Trophoblast cell (in vitro differentiated cells and primary cell): Measurements from ENCODE around the gene STK33. TPM values are rescaled to one million over a fixed set of nuclear protein-coding genes. Genes with fewer than 3 reads are reported as not detected.

ENCODE experiments used
- DNase-seq, 2 donors: peaks; one replicate each; pipeline ENCODE4 v3.0.0-alpha.2; 2016
- H2AFZ ChIP-seq: 2 replicates; pipeline ENCODE4 v1.6.1; 2013; ENCODE audit warnings: low read length, moderate library complexity, mild to moderate bottlenecking; ENCODE audit not compliant: insufficient read depth, poor library complexity
- H2AK5ac ChIP-seq: 2 replicates; pipeline ENCODE4 v1.6.1; 2013; ENCODE audit warnings: mild to moderate bottlenecking, low read length
- H2BK120ac ChIP-seq: 2 replicates; pipeline ENCODE4 v1.6.1; 2013; ENCODE audit warnings: low read length, mild to moderate bottlenecking, moderate library complexity; ENCODE audit not compliant: insufficient read depth, poor library complexity
- H2BK12ac ChIP-seq: 2 replicates; pipeline ENCODE4 v1.6.1; 2013; ENCODE audit warnings: mild to moderate bottlenecking, low read length, moderate library complexity
- H2BK5ac ChIP-seq: 2 replicates; pipeline ENCODE4 v1.6.1; 2013; ENCODE audit warnings: low read length, low read depth, moderate library complexity, mild to moderate bottlenecking; ENCODE audit not compliant: poor library complexity
- H3K14ac ChIP-seq: 2 replicates; pipeline ENCODE4 v1.6.1; 2013; ENCODE audit warnings: mild to moderate bottlenecking, low read length
- H3K18ac ChIP-seq: 2 replicates; pipeline ENCODE4 v1.6.1; 2013; ENCODE audit warnings: mild to moderate bottlenecking, low read length
- H3K23ac ChIP-seq: 2 replicates; pipeline ENCODE4 v1.6.1; 2013; ENCODE audit warnings: low read length
- H3K27ac ChIP-seq: 2 replicates; pipeline ENCODE4 v1.5.1; 2013; ENCODE audit warnings: low read depth, mild to moderate bottlenecking, inconsistent platforms, low read length, moderate library complexity
- H3K27me3 ChIP-seq: 2 replicates; pipeline ENCODE4 v1.6.1; 2013; ENCODE audit warnings: inconsistent platforms, mild to moderate bottlenecking, low read length, moderate library complexity; ENCODE audit not compliant: insufficient read depth
- H3K36me3 ChIP-seq, 2 experiments: 1 replicate in 1 of 2; 2 replicates in 1 of 2; pipeline ENCODE4 v1.6.1; 2013; ENCODE audit warnings: low read length in 2 of 2, mild to moderate bottlenecking in 2 of 2, moderate library complexity in 1 of 2; ENCODE audit not compliant: insufficient read depth in 2 of 2, control insufficient read depth in 1 of 2
- H3K4ac ChIP-seq: 2 replicates; pipeline ENCODE4 v1.6.1; 2013; ENCODE audit warnings: low read depth, mild to moderate bottlenecking, low read length, moderate library complexity
- H3K4me1 ChIP-seq, 2 experiments: 1 replicate in 1 of 2; 2 replicates in 1 of 2; pipeline ENCODE4 v1.6.1; 2013; ENCODE audit warnings: low read length in 2 of 2, mild to moderate bottlenecking in 2 of 2, moderate library complexity in 1 of 2; ENCODE audit not compliant: insufficient read depth in 2 of 2, control insufficient read depth in 1 of 2
- H3K4me2 ChIP-seq: 2 replicates; pipeline ENCODE4 v1.6.1; 2013; ENCODE audit warnings: inconsistent platforms, mild to moderate bottlenecking, low read length, moderate library complexity
- H3K4me3 ChIP-seq: 2 replicates; pipeline ENCODE4 v1.5.1; 2013; ENCODE audit warnings: mild to moderate bottlenecking, low read depth, low read length, inconsistent platforms
- H3K79me1 ChIP-seq: one replicate; pipeline ENCODE4 v1.6.1; 2013; ENCODE audit warnings: low read length
- H3K79me2 ChIP-seq: 2 replicates; pipeline ENCODE4 v1.6.1; 2013; ENCODE audit warnings: low read length, mild to moderate bottlenecking; ENCODE audit not compliant: control insufficient read depth, insufficient read depth, poor library complexity
- H3K9ac ChIP-seq: 2 replicates; pipeline ENCODE4 v1.6.1; 2013; ENCODE audit warnings: mild to moderate bottlenecking, low read length
- H3K9me3 ChIP-seq: 2 replicates; pipeline ENCODE4 v1.6.1; 2013; ENCODE audit warnings: low read depth, mild to moderate bottlenecking, control low read depth, inconsistent platforms, low read length; ENCODE audit not compliant: insufficient read depth
- H4K12ac ChIP-seq: 2 replicates; pipeline ENCODE4 v1.6.1; 2013; ENCODE audit warnings: low read depth, mild to moderate bottlenecking, low read length, moderate library complexity
- H4K8ac ChIP-seq: 2 replicates; pipeline ENCODE4 v1.6.1; 2013; ENCODE audit warnings: low read depth, mild to moderate bottlenecking, low read length, moderate library complexity
- H4K91ac ChIP-seq: one replicate; pipeline ENCODE4 v1.6.1; 2013; ENCODE audit warnings: low read depth, mild to moderate bottlenecking, low read length, moderate library complexity
- WGBS: extraction: QIAGEN DNeasy Blood & Tissue Kit; methylation state at CpG from one replicate; pipeline ENCODE4 v1.1.7; 2013; ENCODE audit warnings: missing lambda C conversion rate; ENCODE audit not compliant: insufficient read length, insufficient coverage; ENCODE audit errors: extremely low coverage; 5-methylcytosine and 5-hydroxymethylcytosine counted together
- polyA plus RNA-seq: library from polyadenylated mRNA; stranded (reverse); fragments of 200-250 nt; gene quantifications from 2 replicates; pipeline ENCODE4 v1.2.3, GENCODE V29; 2013

The STK33 gene
- 0.39 and 0.48 TPM in 2 replicates for polyA plus RNA-seq

DNA sequence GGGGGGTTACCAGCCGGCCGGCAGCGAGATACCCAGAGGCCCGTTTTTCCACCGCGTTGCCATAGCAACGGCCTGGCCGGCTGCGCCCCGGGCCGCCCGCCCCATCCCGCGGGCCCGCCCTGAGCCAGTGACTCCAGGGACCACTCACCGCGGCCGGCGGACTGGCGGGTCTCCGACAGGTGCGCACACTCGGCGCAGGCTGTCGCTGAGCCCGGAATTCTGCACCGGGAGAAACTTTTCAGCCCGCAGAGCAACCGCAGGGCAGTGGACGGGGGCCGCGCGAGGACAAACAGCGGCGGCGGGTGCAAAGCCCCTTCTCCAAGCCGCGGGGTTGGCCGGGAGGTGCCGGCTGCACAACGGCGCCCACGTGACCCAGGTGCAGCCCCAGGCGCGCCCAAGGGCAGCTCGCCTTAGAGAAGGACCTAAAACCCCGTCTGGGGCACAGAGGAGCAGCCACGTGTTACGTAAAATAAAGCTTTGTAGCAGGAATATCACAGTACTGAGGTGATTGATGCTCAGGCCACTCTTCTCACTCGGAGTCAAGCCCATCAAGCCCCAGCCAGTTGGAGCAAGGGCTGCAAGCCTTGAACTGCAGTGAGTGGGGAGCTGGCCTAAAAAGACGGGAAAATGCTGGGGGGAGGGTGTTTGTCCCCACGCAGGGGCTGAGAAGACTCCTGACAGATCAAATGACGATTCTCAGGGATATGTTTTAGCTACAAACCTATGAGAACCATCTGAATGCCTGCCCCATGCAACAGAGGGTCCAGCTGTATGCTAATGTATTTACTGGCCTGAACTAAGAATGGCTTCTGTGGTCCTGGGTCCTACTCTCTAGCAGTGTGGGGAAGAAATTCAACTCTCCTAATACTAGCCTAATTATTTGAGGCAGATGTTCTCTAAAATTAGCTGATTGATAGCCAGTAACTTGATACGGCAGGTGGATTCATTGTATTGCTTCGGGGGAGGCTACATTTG lies at the start of gene STK33:
STK33 (minus strand) TSS at position 294 of the 975 bp plus-strand sequence. CDS start 119,323 bp downstream, outside the sequence.
- no CpG with 5 or more reads among the region's 55 CpGs for WGBS
- no peaks in the 10 kb centered on the region for H3K36me3 ChIP-seq
- H3K4me2 ChIP-seq: peak within 1 kb of the TSS; percentile 79
- H3K9me3 ChIP-seq: no peaks in the 10 kb centered on the region
- no peak within 1 kb of the TSS for H2AK5ac ChIP-seq
- no peak within 1 kb of the TSS for H4K12ac ChIP-seq
- peaks cover 5 to 9% of the 10 kb centered on the region in 2 experiments for H3K4me1 ChIP-seq
- H2AFZ ChIP-seq: no peak within 1 kb of the TSS
- H3K79me2 ChIP-seq: no peaks in the 10 kb centered on the region
- no peak within 1 kb of the TSS for H2BK5ac ChIP-seq
- no peak within 1 kb of the TSS for H3K18ac ChIP-seq
- DNase-seq: peak; percentile 13 to 41
- H3K23ac ChIP-seq: no peak within 1 kb of the TSS
- H4K8ac ChIP-seq: no peak within 1 kb of the TSS
- no peak within 1 kb of the TSS for H2BK12ac ChIP-seq
- no peak within 1 kb of the TSS for H2BK120ac ChIP-seq
- H3K4ac ChIP-seq: no peak within 1 kb of the TSS
- H3K79me1 ChIP-seq: no peaks in the 10 kb centered on the region
- H4K91ac ChIP-seq: no peak within 1 kb of the TSS
- H3K4me3 ChIP-seq: peak within 1 kb of the TSS; percentile 66
- no peak within 1 kb of the TSS for H3K27ac ChIP-seq
- H3K27me3 ChIP-seq: peaks cover 16% of the 10 kb centered on the region
- H3K14ac ChIP-seq: no peak within 1 kb of the TSS
- no peak within 1 kb of the TSS for H3K9ac ChIP-seq

DNA sequence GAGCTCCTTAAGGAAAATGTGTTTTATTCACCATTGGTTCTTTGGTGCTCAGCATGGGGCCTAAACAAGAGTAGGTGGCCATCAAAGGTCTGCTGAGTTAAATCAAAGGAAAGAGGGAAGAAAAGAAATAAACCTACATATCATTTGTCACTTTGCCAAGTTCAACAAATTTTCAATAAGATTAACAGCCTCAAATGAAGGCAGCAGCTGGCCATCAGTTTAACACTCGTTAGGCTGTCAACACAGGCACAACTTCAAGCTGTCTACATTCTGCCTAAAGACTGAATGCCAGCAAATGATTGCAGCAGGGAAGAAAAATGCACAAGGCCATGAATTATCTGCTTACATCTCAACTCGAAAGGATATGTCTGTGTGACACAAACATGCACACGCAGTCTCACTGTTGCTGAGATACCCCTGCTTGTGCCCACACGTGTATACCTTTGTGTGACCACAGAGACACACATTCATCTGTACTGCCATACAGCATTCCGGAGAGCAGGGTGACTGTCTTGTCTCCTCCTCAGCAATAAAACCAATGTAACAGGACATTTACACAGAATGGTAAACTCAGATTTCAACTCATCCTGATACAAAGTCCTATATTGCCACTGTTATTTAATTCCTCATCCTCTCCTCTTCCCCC lies 48.3 kb upstream of the STK33 start:
- Histone ChIP-seq H2BK5ac (no peak overlapping the region), H3K9ac (no peak overlapping the region), H4K12ac (no peak overlapping the region), H3K27me3 (no peaks in the 10 kb centered on the region), H3K18ac (no peak overlapping the region), H3K79me1 (no peaks in the 10 kb centered on the region), H3K4me2 (no peak overlapping the region), H3K4me1 (no peaks in the 10 kb centered on the region), H4K91ac (no peak overlapping the region), H3K79me2 (no peaks in the 10 kb centered on the region), H4K8ac (no peak overlapping the region), H3K4me3 (no peak overlapping the region), H2BK120ac (no peak overlapping the region), H3K14ac (no peak overlapping the region), H3K36me3 (peaks cover 0 to 8% of the 10 kb centered on the region in 2 experiments), H3K27ac (no peak overlapping the region), H2AFZ (no peak overlapping the region), H2BK12ac (no peak overlapping the region), H3K4ac (no peak overlapping the region), H3K23ac (no peak overlapping the region), H2AK5ac (no peak overlapping the region), H3K9me3 (no peaks in the 10 kb centered on the region)
- no peak for DNase-seq
- WGBS: no CpG with 5 or more reads among the region's 5 CpGs

GRCh38 chr11:8641332-8641731 lies 47.3 kb upstream of the STK33 start:
- no peak overlapping the region for H3K4ac ChIP-seq
- peaks cover 0 to 8% of the 10 kb centered on the region in 2 experiments for H3K36me3 ChIP-seq
- no peak for DNase-seq
- H2AK5ac ChIP-seq: no peak overlapping the region
- H2AFZ ChIP-seq: no peak overlapping the region
- no peak overlapping the region for H3K4me2 ChIP-seq
- no peaks in the 10 kb centered on the region for H3K79me2 ChIP-seq
- no peaks in the 10 kb centered on the region for H3K9me3 ChIP-seq
- H3K27me3 ChIP-seq: no peaks in the 10 kb centered on the region
- H3K27ac ChIP-seq: no peak overlapping the region
- no peak overlapping the region for H3K4me3 ChIP-seq
- no peak overlapping the region for H3K14ac ChIP-seq
- H2BK12ac ChIP-seq: no peak overlapping the region
- no peak overlapping the region for H4K12ac ChIP-seq
- no peak overlapping the region for H3K23ac ChIP-seq
- no peak overlapping the region for H4K91ac ChIP-seq
- H3K18ac ChIP-seq: no peak overlapping the region
- H3K9ac ChIP-seq: no peak overlapping the region
- H4K8ac ChIP-seq: no peak overlapping the region
- H3K79me1 ChIP-seq: no peaks in the 10 kb centered on the region
- H2BK5ac ChIP-seq: no peak overlapping the region
- H3K4me1 ChIP-seq: no peaks in the 10 kb centered on the region
- no peak overlapping the region for H2BK120ac ChIP-seq
- no CpG with 5 or more reads among the region's 2 CpGs for WGBS

DNA sequence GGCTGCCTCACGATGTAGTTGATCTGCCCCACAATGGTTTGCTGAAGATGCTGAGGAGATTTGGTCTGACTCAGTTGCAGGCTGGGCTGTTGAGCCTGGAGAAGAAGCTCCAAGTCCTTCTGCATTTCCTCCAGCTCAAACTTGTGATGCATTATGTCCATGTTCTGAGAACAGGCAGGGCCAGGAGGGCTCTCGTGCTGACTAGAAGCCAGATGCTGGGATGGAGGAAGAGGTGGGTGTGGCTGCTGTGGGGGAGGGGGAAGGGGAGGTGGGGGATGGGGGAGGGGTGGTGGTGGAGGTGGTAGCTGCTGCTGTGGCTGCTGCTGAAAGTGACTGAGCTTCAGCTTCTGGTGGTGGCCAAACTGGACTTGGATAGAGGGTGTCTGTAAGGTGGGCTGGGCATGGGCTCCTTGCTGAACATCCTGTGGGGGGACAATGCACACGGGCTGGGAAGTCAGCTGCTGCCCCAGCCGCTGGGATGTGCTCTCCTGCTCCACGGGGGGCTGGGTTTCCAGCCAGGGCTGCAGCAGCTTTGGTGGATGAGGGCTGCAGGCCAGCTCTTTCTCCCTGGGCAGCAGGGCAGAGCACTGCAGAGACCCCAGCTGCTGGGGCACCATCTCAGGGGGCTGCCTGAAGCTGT lies 46.4 kb upstream of the STK33 start:
- Histone ChIP-seq H3K23ac (no peak overlapping the region), H3K36me3 (peaks cover 0 to 8% of the 10 kb centered on the region in 2 experiments)
- WGBS: no CpG with 5 or more reads among the region's 5 CpGs

More for the DNA sequence above, 46.4 kb upstream of the STK33 start:
- no peaks in the 10 kb centered on the region for H3K79me1 ChIP-seq
- H3K9ac ChIP-seq: no peak overlapping the region
- no peak overlapping the region for H3K4me3 ChIP-seq
- H3K4me2 ChIP-seq: no peak overlapping the region
- H3K27ac ChIP-seq: no peak overlapping the region
- H3K14ac ChIP-seq: no peak overlapping the region
- no peak overlapping the region for H3K4ac ChIP-seq
- H4K91ac ChIP-seq: no peak overlapping the region
- no peak overlapping the region for H2BK120ac ChIP-seq
- H3K4me1 ChIP-seq: no peaks in the 10 kb centered on the region
- no peak overlapping the region for H4K8ac ChIP-seq
- H2BK12ac ChIP-seq: no peak overlapping the region
- no peak overlapping the region for H4K12ac ChIP-seq
- no peak overlapping the region for H2AK5ac ChIP-seq
- no peak for DNase-seq
- H2BK5ac ChIP-seq: no peak overlapping the region
- H3K18ac ChIP-seq: no peak overlapping the region
- H3K79me2 ChIP-seq: no peaks in the 10 kb centered on the region
- no peaks in the 10 kb centered on the region for H3K27me3 ChIP-seq
- no peak overlapping the region for H2AFZ ChIP-seq
- H3K9me3 ChIP-seq: peaks cover 1% of the 10 kb centered on the region
